NCI-H187 treated with DMSO at 0.1 percent for 48 hours (cell line): ENCODE data around the gene MLC1.

ENCODE experiments used
- DNase-seq: peaks from one replicate; lab custom pipeline; 2025; lab: John Stamatoyannopoulos, UW

MLC1 gene

GRCh38 chr22:50058061-50058905, 26.9 kb downstream of the MLC1 start, which contains the start of gene TTLL8:
TSS of gene TTLL8 (minus strand) at chr22:50058298.
- no peak for DNase-seq

GRCh38 chr22:50057278-50058060, 27.8 kb downstream of the MLC1 start:
- DNase-seq = no peak

- DNase-seq = no peak
Measured at GRCh38 chr22:50056214-50056972, 28.8 kb downstream of the MLC1 start.

- no peak for DNase-seq
Measured at GRCh38 chr22:50053861-50054260, 31.4 kb downstream of the MLC1 start.

- DNase-seq = no peak
Measured at GRCh38 chr22:50051930-50052329, 33.3 kb downstream of the MLC1 start.

GRCh38 chr22:50049299-50050195, 35.7 kb downstream of the MLC1 start:
- DNase-seq = no peak

GRCh38 chr22:50048836-50049235, 36.4 kb downstream of the MLC1 start:
- DNase-seq = no peak

- no peak for DNase-seq
Measured at GRCh38 chr22:50048061-50048765, 37.0 kb downstream of the MLC1 start.

- no peak for DNase-seq
Measured at GRCh38 chr22:50047346-50047745, 37.9 kb downstream of the MLC1 start.

GRCh38 chr22:50046481-50047245, 38.6 kb downstream of the MLC1 start:
- DNase-seq = no peak

GRCh38 chr22:50046019-50046415, 39.2 kb downstream of the MLC1 start:
- DNase-seq = no peak

- DNase-seq = no peak
Measured at GRCh38 chr22:50045211-50046018, 39.8 kb downstream of the MLC1 start.

- no peak for DNase-seq
Measured at GRCh38 chr22:50044485-50045118, 40.6 kb downstream of the MLC1 start.

GRCh38 chr22:50041361-50042065, 43.7 kb downstream of the MLC1 start:
- no peak for DNase-seq

GRCh38 chr22:50040717-50041116, 44.5 kb downstream of the MLC1 start:
- no peak for DNase-seq

GRCh38 chr22:50039669-50040443, 45.4 kb downstream of the MLC1 start:
- DNase-seq = no peak
